ENCODE measurements around the gene SUB1.
"Not testable (repeated sequence)": the region's sequence is repeated elsewhere in the genome, so short reads cannot be mapped to it uniquely, and the experiment has no call there.

Gene SUB1

DNA sequence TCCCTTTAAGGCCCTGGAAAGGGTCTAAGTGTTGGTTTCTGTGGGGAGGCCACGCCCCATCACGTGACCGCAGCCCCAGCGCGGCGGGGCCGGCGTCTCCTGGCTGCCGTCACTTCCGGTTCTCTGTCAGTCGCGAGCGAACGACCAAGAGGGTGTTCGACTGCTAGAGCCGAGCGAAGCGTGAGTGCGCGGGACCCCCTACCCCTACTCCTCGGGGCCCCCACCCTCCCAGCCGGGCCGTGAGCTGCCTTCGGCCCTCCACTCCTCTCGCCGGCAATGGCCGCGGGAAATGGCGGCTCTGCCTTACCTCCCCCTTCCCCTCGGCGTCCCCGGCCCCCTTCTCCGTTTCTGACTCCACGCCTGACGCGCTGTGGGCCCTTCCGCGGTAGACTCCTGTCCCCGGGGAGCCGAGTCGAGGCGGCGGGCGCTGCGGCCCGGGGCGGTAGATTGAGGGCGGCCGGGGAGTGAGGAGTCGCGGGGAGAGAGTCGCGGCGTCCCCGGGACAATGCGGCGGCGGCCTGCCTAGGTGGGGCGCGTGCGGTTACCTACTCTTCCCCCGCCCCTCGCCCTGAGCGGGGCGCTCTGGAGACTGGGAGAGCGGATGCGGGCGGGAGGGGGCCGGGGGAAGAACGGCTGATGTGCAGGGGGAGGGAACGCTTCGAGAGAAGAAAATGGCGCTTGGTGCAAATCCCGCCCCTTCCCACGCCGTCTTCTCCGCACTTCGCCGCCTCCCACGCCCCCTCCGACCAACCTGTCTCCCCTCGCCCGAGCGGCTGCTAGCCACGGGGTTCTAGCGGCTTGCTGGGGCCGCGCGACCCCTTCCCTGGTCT, at the start of gene SUB1:
SUB1 (plus strand) TSS at position 112 of the 830 bp plus-strand sequence. CDS start 2,956 bp downstream, outside the sequence.
- peak; percentile 95 for DNase-seq

DNA sequence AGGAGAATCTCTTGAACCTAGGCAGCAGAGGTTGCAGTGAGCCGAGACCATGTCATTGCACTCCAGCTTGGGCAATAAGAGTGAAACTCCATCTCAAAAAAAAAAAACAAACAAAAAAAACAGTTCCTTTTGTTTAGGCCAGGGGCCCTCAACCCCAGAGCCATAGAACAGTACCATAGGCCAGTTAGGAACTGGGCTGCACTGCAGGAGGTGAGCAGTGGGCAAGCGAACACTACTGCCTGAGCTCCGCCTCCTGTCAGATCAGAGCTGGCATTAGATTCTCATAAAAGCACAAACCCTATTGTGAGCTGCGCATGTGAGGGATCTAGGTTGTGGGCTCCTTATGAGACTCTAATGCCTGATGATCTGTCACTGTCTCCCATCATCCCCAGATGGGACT, 49.1 kb upstream of the SUB1 start:
- no peak for DNase-seq

DNA sequence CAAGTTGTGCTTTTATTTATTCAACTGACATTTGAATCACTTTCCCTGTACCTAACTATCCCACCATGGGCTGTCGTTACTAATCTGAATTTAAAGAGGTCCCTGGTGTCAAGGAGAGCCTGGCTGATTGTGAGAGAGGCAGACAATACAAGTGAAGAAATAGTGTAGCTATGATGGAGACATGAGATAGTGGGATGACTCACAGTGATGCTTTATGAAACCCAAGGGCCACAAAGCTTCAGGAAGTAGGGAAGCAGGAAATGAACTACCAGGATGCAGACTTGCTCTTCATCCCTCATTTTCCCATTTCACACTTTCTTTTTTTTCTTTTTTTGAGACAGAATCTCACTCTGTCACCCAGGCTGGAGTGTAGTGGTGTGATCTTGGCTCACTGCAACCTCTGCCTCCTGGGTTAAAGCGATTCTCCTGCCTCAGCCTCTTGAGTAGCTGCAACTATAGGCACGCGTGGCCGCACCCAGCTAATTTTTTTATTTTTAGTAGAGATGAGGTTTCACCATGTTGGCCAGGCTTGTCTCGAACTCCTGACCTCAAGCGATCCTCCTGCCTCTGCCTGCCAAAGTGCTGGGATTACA, 47.8 kb upstream of the SUB1 start:
- DNase-seq = not testable (repeated sequence)

DNA sequence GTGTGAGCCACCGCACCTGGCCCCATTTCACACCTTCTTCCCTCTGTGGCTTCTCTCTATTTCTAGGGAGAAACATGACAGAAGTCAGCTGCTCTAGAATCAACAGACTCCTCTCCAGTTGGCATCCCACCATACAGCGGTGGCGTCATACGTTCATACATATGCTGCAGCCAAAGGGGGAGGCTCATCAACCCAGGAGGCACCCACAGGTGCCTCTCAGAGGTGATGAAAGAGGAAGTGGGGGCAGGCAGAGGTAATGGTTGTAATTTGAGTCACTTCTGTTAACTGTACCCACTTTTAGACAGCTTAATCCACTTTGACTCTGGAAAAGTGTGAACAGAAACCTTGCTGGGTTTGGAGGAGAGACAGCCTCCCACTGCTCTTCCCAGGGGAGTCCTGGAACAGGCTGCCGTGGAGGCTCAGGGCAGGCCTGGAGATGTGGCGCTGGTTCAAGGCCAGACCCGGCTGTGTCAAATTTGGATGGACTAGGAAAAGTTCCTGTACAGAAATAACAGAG, 47.3 kb upstream of the SUB1 start:
- DNase-seq = peak; percentile 43 to 48

DNA sequence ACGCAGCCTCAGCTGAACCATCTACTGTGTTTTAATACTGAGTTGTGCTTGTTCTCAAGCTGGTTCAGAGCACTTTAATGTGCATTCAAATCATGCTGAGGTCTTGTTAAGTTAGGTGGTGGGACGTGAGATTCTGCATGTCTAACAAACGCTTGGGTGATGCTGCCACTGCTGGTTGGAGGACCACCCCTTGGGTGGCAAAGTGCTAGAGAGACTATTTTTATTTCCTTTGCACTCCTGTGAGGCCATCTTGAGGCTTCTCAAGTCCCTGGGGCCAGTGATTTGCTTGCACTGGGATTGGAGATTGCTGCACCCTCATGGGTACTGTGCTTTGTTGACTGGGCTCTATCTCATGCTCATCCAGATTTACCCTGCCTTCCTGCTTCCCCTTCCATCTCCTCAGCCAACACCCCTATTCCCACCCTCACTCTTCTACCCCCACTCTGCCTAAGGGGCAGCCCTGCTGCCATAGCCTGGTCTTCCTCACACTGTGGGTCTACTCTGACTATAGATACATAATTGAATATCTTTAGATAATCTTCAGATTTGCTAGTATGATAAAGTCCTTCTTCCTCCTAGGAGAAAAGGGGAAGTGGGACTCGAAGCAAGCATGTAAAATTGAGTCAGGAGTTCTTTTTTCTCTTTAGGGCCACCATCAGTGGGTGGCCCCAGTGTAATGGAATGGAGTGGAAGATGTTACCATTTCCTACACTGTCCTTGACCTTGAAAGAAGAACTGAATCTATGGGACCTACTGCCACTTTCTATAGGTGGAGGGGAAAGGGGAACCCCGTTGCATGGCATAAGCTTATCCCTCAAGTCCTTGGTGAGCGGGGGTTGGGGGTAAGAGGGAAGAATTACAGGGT, 45.1 kb upstream of the SUB1 start:
- DNase-seq = no peak

DNA sequence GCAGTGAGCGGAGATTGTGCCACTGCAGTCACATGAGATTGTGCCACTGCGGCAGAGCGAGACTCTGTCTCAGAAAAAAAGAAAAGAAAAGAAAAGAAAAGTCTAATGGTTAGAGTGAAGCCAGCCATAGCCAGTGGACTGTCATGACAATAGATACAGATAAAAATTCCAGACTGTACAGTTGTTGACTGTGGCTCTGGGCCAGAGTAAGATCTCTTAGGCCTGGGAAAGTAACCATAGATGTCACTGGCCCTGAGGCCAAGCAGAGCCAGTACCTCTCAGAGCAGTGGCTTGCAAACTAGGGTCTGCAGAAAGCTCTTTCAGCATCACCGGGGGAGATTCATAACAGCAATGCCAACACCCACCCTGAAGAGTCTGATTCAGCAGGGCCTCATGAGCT, 44.1 kb upstream of the SUB1 start:
- no peak for DNase-seq

DNA sequence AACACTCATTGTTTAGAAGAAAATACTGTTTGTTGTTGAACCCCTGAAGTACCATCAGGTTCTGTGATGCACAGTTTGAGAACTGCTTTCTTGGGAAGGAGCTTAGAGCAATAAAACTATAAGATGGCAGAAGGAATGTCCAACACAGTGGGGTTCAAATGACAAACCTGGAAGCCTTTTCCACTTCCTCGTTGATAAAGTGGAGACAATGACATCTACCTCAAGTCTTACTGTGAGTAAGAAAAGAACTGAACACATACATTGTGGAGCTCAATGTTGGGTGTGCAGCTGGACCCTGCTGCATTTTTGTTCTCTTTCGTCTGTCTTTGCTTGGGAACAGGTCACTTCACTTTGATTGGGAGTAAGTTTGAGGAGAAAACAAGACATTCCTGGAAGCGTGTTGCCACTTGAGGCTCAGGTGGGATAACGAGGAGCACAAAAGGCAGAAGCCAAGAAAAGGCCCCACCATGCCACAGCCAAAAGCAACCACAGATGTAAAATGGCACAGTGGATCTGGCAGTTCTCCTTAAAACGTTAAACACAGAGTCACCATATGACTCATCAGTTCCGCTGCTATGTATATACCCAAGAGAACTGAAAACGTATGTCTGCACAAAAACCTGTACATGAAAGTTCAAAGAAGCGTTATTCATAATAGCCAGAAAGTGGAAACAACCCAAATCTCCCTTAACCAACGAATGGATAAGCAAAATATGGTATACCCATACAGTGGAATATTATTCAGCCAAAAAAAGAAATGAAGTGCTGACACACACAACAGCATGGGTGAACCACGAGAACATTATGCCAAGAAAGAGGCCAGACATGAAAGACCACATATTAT, 42.9 kb upstream of the SUB1 start:
- DNase-seq = peak; percentile 25 to 28

DNA sequence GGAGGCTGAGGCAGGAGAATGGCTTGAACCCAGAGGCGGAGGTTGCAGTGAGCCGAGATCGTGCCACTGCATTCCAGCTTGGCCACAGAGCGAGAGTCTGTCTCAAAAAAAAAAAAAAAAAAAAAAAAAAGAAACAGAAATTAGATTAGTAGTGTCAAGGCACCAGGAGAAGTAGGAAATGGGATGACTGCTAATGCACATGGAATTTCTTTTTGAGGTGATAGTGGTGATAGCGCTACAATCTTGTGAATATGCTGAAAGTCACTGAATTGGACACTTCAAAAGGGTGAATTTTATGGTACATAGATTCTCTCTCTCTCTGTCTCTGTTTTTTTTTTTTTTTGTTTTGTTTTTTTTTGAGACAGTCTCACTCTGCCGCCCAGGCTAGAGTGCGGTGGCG, 42.1 kb upstream of the SUB1 start:
- DNase-seq = no peak

DNA sequence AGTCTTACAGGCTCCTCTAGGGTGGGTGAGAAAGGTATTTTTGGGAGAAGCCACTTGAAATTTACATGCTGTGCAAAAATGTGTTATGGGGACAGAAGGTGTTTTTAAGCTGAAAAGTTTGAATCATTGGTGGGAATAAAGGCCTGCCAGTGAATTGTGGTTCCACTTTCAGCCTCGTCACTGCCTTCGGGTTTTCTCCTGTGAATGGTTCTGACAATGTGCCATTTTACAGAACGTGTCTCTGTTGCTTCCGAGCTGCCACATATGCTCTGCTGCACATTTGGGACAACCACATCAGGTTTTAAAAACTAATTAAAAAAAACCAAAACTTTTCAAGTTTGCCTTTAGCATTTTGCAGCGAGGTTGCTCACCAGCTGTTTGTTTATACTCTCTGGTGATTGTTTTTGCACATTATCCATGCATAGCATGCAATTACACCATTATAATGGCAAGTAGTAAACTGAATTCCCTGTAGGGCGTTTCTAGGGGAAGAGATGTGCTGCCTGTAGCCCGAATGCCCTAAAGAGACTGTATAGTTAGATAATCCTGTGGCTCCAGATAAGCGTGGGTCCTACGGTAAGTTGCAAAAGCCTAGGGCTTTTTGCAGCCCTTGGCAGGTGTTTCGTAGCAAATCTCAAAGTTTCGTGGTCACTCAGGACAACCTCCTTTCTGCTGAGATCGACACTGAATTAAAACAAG, 40.1 kb upstream of the SUB1 start:
- DNase-seq = no peak

DNA sequence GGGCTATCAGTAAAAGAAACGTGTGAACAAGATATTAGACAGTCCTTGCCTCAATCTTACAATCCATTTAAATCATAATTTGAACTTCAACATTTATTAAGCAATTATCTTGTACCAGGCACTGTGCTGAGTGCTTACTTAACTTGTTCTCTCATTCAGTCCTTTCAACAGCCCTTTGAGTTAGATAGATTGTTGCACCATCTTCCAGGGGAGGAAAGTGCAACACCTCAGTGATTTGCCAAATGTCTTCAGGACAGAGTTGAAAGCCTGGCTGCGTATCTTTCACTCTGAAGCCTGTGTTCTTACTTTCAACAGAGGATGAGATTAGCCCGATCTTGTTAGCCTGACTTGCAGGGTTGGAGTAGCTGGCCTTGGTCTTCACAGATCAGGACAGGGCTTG, 34.2 kb upstream of the SUB1 start:
- DNase-seq = no peak

DNA sequence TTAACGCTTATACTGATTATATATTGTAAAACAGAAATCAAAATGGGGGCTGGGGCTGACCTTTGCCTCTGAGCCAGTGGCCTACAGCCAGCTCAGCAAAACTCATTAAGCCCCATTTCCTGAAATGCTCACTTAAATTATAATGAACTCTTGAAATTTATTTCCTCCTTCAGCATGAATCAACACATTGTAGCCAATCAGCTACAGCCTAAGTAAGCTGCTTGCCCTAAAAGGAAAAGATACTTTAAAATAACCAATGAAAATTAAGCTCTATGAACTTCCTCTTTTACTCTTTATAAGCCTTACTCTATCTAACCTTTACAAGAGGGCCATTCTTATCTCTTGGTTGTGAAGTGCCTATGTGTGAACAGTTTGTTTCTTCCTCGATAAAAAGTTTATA, 33.5 kb upstream of the SUB1 start:
- DNase-seq = no peak

DNA sequence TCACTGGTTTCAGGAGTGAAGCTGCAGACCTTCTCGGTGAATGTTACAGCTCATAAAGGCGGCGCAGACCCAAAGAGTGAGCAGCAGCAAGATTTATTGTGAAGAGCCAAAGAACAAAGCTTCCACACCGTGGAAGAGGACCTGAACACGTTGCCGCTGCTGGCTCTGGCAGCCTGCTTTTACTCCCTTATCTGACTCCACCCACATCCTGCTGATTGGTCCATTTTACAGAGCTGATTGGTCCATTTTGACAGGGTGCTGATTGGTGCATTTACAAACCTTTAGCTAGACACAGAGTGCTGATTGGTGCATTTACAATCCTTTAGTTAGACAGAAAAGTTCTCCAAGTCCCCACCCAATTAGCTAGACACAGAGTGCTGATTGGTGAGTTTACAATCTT, 32.9 kb upstream of the SUB1 start:
- not testable (repeated sequence) for DNase-seq

DNA sequence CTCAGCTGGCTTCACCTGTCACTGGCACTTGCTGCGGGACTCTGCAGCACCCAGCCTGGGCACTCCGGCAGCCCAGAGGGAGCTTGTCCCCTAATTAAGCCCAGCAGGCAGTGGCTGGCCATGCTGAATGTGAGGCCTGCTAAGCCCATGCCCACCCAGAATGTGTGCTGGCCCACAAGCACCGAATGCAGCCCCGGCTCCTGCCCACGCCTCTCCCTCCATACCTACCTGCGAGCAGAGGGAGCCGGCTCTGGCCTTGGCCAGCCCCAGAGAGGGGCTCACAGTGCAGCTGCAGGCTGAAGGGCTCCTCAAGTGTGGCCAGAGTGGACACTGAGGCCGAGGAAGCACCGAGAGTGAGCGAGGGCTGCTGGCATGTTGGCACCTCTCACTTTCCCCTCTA, 32.4 kb upstream of the SUB1 start:
- no peak for DNase-seq

DNA sequence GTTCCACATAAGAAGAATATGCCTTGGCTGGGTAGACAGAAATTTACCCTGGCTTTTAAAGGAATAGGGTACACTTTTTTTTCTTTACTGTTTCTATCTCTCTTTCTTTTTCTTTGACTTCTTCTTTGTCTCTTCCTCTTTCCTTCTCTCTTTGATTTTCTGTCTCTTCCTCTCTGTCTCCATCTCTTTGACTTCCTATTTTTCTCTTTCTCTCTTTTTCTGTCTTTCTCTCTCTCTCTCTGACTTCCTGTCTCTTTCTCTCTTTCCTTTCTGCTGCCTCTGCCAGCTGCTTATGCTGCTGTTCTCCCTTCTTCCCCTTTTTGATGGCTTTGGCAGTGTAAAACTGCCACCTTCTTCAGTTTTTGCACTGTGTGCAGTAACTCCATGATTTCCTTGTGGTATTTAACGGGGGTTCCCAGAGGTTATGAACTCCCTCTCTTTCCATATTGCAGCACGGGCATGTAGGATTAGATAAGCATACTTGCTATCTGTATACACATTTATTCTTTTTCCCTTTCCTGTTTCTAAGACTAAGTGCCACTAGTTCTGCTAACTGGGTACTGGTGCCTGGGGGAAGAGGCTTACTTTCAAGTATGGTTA, 31.1 kb upstream of the SUB1 start:
- DNase-seq = not testable (repeated sequence)

DNA sequence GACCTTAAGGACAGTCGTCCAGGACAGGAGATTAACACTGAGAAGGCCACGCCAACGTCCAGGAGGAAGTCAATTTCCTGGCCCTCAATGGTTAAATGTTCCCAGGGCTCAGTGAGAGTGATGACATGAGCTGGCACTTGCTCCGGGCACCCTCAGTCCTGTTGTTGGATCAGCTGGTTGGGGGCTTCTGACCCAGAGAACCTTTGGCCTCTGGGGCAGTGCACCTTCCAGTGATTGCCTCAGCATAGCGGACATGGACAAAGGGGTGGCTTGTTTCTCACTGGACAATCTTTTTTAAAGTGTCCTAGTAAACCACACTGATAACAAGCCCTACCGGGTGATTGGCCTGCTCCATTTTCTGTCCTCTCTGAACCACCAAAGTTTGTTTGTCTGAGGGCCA, 28.8 kb upstream of the SUB1 start:
- not testable (repeated sequence) for DNase-seq

DNA sequence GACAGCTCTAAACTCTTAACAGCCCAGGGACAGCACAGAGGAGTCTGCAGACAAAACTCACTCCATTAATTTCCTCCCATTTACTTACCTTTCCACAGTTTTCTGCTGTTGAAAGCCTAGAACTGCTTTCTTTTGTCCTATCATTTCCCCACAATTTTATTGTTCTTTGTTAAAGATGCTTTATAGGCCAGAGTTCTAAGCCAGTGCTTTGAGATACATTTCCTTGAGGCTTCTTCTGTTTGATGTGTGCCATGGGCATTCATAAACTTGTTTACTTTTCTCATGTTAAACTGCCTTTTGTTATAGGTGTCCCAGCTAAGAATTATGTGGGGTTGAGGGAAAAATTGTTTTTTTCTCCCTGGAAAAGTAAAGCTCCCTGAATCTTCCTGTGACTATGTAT, 25.9 kb upstream of the SUB1 start:
- no peak for DNase-seq

DNA sequence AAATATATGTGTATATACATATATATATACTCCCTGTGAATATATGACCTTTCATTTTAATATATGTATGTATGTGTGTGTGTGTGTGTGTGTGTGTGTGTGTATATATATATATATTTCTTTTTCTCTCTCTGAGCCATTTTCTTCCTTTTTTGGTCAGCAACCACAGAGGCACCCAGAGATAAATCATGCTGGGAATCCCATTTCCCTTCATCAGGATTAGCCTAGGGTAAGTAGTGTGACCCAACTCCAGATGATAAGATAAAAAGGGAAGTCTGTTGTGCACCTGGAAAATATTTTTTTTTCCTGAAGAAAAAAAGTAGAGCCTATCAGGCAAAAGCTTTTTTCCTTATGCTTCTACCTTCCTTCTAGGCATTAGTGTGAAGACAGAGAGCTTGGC, 25.4 kb upstream of the SUB1 start:
- no peak for DNase-seq

DNA sequence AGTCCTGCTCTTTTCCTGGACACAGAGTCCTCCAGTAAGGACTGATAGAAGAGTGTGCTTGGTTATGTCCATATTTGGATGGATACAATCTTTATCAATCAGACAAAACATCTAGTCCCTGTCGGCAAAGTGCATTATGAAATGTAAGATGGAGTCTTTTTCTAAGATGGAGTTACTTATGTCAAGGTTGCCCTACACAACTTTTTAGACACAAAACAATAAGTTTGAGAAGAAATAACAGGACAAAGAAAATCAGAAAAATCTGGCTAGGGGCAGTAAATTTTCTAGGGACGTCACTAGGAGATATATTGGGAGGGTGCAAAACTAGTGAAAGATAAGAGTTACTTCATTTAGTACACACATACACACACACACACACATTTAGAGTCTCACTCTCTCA, 23.3 kb upstream of the SUB1 start:
- DNase-seq = no peak

DNA sequence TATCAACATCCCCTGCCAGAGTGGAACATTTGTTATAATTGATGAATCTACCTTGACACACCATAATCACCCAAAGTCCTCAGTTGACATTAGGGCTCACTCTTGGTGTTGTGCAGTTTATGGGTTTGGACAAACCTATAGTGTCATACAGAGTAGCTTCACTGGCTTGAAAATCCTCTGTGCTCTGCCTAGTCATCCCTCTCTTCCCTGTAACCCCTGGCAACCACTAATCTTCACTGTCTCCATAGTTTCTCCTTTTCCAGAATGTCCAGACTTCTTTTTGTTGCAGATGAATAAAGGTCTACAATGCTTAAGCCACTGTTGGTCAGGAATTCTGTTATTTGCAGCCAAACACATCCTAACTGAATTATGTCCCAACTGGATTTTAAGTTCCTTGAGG, 22.5 kb upstream of the SUB1 start:
- no peak for DNase-seq

DNA sequence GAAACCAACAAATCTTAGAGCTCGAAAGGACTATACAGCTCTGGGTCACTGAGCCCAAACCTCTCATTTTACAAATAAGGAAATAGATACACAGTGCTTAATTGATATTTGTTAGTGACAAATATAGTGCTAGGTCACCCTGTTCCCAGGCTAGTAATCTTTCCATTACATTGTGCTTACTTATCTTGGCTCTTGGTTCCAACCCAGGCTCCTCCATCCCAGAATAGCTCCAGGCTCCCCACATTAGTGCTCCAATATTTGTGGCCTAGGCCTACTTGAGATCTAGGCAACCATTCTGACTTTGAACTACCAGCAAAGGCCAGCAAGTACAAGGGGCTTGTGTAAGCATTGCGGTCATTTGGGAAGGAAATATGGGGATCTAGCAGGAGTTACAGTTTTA, 21.7 kb upstream of the SUB1 start:
- DNase-seq = no peak

DNA sequence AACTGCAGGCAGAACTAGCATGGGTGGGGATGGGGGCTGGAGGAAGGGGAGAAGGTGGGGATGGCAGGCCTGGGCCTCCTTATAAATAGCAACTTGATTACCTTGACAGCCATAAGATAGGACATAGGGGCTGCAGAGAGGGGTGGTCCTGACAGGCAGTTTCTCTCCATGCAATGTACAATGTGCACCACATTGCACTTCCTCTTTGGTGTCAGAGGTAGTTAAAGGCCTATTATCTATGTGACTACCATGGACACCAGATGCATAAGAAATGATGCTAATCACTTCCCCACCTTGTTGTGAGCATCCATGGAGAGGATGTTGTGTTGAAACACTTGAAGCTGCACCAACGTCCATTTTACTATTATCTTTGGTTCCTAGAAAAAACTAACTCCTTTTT, 20.2 kb upstream of the SUB1 start:
- no peak for DNase-seq
